ENCODE data around the gene PLA2G5.

PLA2G5 gene

DNA sequence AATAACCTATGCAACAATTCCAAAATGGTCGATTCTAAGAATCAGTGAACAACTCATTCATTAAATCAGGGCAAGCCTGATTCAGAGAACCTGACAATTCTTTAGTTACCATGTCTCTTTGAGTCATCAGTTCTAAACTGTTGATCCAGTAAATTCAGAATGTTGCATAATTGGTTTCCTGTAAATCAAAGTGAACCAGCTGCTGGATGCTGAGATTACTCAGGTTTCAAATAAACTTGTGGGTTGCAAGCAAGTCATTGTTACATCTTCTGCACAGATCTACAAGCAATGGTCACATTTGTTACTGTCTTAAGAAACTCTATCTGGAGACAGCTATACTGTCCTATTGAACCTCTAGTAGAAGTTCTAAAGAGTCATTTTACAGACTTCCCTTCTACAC lies 32.9 kb downstream of the PLA2G5 start:
- Histone ChIP-seq H3K27me3 (replicated peaks; ENCODE audit: control insufficient read depth, insufficient read depth, low read length) (no peaks in the 10 kb centered on the region), H3K4me3 (replicated peaks; ENCODE audit: low read depth, low read length) (no peak overlapping the region), H3K36me3 (ENCODE audit: control insufficient read depth, insufficient read depth, low read length) (no peaks in the 10 kb centered on the region)
- no peak for DNase-seq (ENCODE audit: extremely low read depth, insufficient read length)
- TF ChIP-seq, protein P1, sequence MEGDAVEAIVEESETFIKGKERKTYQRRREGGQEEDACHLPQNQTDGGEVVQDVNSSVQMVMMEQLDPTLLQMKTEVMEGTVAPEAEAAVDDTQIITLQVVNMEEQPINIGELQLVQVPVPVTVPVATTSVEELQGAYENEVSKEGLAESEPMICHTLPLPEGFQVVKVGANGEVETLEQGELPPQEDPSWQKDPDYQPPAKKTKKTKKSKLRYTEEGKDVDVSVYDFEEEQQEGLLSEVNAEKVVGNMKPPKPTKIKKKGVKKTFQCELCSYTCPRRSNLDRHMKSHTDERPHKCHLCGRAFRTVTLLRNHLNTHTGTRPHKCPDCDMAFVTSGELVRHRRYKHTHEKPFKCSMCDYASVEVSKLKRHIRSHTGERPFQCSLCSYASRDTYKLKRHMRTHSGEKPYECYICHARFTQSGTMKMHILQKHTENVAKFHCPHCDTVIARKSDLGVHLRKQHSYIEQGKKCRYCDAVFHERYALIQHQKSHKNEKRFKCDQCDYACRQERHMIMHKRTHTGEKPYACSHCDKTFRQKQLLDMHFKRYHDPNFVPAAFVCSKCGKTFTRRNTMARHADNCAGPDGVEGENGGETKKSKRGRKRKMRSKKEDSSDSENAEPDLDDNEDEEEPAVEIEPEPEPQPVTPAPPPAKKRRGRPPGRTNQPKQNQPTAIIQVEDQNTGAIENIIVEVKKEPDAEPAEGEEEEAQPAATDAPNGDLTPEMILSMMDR (IDR thresholded peaks at IDR 0.05; ENCODE audit: insufficient read depth, low read length, poor library complexity, severe bottlenecking) = no peak

DNA sequence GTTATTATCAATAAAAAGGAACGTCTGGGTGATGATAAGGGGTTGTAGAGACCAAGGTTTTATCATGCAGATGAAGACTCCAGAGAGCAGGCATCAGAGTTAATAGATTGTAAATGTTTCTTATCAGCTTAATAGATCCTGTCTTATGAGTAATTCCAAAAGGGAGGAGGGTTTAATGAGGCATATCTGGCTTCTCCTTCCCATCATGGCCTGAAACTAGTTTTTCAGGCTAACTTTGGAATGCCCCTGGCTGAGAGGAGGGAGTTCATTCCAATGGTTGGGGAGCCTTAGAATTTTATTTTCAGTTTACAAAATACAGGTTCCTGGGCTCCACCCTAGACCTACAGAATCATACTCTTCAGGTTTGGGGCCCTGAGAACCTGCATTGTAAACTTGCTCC lies 35.9 kb downstream of the PLA2G5 start:
- TF ChIP-seq, protein P1 (IDR thresholded peaks at IDR 0.05; ENCODE audit: insufficient read depth, low read length, poor library complexity, severe bottlenecking) = no peak
- Histone ChIP-seq H3K36me3 (ENCODE audit: control insufficient read depth, insufficient read depth, low read length) (no peaks in the 10 kb centered on the region), H3K27me3 (replicated peaks; ENCODE audit: control insufficient read depth, insufficient read depth, low read length) (no peaks in the 10 kb centered on the region), H3K4me3 (replicated peaks; ENCODE audit: low read depth, low read length) (no peak overlapping the region)
- no peak for DNase-seq (ENCODE audit: extremely low read depth, insufficient read length)

DNA sequence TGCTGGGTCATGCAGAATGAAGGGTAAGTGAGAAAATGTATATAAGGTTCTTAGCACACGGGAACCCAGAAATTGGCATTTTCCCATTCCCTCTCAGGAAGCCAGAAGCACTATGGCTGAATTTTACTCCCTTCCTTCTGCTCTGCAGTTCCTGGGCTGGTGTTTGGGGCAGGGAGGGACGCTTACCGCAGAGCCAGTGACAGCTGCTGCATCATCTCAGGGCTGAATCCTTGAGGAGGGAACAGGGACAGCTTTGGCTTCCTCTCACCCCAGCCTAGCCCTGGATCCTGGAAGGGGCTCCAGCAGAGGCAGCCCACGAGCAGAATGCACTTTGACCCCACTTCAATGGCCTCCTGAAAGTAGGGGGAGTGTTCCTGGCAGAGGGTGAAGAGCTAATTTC lies 37.4 kb downstream of the PLA2G5 start:
- TF ChIP-seq, protein P1 (IDR thresholded peaks at IDR 0.05; ENCODE audit: insufficient read depth, low read length, poor library complexity, severe bottlenecking) = no peak
- Histone ChIP-seq H3K36me3 (ENCODE audit: control insufficient read depth, insufficient read depth, low read length) (no peaks in the 10 kb centered on the region), H3K4me3 (replicated peaks; ENCODE audit: low read depth, low read length) (no peak overlapping the region), H3K27me3 (replicated peaks; ENCODE audit: control insufficient read depth, insufficient read depth, low read length) (no peaks in the 10 kb centered on the region)
- DNase-seq (ENCODE audit: extremely low read depth, insufficient read length) = no peak

DNA sequence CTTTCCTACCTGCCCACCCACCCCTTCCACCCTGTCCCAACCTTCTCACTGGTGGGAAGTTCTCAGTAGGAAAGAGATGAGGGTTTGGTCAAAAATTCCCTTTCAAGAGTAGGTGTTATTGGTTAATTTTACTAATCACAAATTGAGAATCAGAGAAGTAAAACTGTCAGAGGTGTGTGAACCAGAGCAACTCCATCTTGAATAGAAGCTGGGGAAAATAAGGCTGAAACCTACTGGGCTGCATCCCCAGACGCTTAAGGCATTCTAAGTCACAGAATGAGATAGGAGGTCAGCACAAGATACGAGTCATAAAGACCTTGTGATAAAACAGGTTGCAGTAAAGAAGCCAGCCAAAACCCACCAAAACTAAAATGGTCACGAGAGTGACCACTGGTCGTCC lies 37.8 kb downstream of the PLA2G5 start:
- no peaks in the 10 kb centered on the region for H3K27me3 ChIP-seq (replicated peaks; ENCODE audit: control insufficient read depth, insufficient read depth, low read length)
- H3K4me3 ChIP-seq (replicated peaks; ENCODE audit: low read depth, low read length) = no peak overlapping the region
- TF ChIP-seq, protein P1 (IDR thresholded peaks at IDR 0.05; ENCODE audit: insufficient read depth, low read length, poor library complexity, severe bottlenecking) = no peak
- no peak for DNase-seq (ENCODE audit: extremely low read depth, insufficient read length)
- H3K36me3 ChIP-seq (ENCODE audit: control insufficient read depth, insufficient read depth, low read length) = no peaks in the 10 kb centered on the region

DNA sequence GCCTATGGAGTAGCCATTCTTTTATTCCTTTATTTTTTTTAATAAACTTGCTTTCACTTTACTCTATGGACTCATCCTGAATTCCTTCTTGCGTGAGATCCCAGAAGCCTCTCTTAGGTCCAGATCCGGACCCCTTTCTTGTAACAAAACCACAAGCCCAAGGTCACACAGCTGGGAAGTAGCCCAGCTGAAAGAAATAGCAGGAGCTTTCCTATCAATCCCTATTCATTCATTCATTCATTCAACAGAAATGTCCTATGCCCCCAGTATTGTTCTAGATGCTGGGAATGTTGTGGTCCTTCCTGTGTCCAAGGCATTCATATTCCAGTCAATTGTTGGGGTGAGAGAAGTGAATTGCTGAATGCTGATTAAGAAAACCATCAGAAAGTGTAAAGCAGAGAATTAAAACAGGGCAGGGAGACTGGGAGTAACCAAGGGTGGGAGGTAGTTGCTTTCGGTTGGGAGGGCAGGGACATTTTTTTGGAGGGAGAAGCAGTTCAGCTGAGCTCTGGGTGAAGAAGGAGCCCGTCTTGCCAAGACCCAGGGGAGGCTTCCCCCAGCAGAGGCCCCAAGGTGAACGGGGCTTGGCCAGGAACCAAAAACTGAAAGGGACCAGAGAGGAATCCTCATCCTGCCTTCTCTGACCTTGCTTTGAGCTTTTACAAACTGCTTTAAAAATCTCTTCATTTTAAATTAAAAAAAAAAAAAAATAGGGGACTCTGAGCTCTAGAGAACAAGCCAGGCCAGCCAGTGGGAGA lies 38.6 kb downstream of the PLA2G5 start:
- H3K36me3 ChIP-seq (ENCODE audit: control insufficient read depth, insufficient read depth, low read length) = no peaks in the 10 kb centered on the region
- H3K4me3 ChIP-seq (replicated peaks; ENCODE audit: low read depth, low read length) = no peak overlapping the region
- TF ChIP-seq, protein P1 (IDR thresholded peaks at IDR 0.05; ENCODE audit: insufficient read depth, low read length, poor library complexity, severe bottlenecking) = no peak
- no peaks in the 10 kb centered on the region for H3K27me3 ChIP-seq (replicated peaks; ENCODE audit: control insufficient read depth, insufficient read depth, low read length)
- DNase-seq (ENCODE audit: extremely low read depth, insufficient read length) = no peak

All from GM06990 (cell line).